Endothelial cell (in vitro differentiated cells): Measurements from ENCODE around the gene APBA2. TPM values are rescaled to one million over a fixed set of nuclear protein-coding genes. Genes with fewer than 3 reads are reported as not detected.
"Not testable (repeated sequence)": the region's sequence is repeated elsewhere in the genome, so short reads cannot be mapped to it uniquely, and the experiment has no call there.

Experiments used
- DNase-seq: peaks from one replicate; pipeline ENCODE4 v3.0.0; 2021; ENCODE audit warnings: low spot score
- H3K27ac Mint-ChIP-seq: one replicate; pipeline ENCODE4 v1.8.0; 2021; ENCODE audit warnings: mixed read lengths, inconsistent platforms; ENCODE audit not compliant: unreplicated experiment
- H3K27me3 Mint-ChIP-seq: one replicate; pipeline ENCODE4 v1.8.0; 2021; ENCODE audit warnings: mild to moderate bottlenecking, moderate library complexity, mixed read lengths, inconsistent platforms; ENCODE audit not compliant: unreplicated experiment
- H3K36me3 Mint-ChIP-seq: one replicate; pipeline ENCODE4 v1.8.0; 2021; ENCODE audit warnings: mild to moderate bottlenecking, low read depth, mixed read lengths, inconsistent platforms; ENCODE audit not compliant: unreplicated experiment
- H3K4me1 Mint-ChIP-seq: one replicate; pipeline ENCODE4 v1.8.0; 2021; ENCODE audit warnings: mild to moderate bottlenecking, mixed read lengths, inconsistent platforms; ENCODE audit not compliant: unreplicated experiment
- H3K4me3 Mint-ChIP-seq: one replicate; pipeline ENCODE4 v1.8.0; 2021; ENCODE audit warnings: mild to moderate bottlenecking, mixed read lengths, inconsistent platforms; ENCODE audit not compliant: unreplicated experiment
- H3K9me3 Mint-ChIP-seq: one replicate; pipeline ENCODE4 v1.8.0; 2021; ENCODE audit warnings: mixed read lengths, inconsistent platforms; ENCODE audit not compliant: unreplicated experiment
- long read RNA-seq: library from polyadenylated mRNA; unstranded; transcript quantifications from one replicate; pipeline ENCODE4 v2.0.0, GENCODE V29; 2020; ENCODE audit not compliant: unreplicated experiment
- total RNA-seq: library from RNA; stranded (reverse); fragmentation: NEBNext Ultra II Directional; extraction: Animal tissue kit (Norgen Biotek cat#: 25700); gene quantifications from one replicate; pipeline ENCODE4 v1.2.1, GENCODE V29; 2021; ENCODE audit not compliant: unreplicated experiment
- TF ChIP-seq, protein P1 (sequence below): fragments of 200-600 bp; sonication (generic); IDR thresholded peaks from one replicate; pipeline ENCODE4 v1.5.0; 2021; ENCODE audit warnings: antibody characterized with exemption; ENCODE audit not compliant: unreplicated experiment

APBA2 gene
- 33.1 TPM for total RNA-seq
- long read RNA-seq, partial matches to known transcripts, result 3 of 19 reads
- long read RNA-seq, other reads (novel, unspliced or antisense), result 15 of 19 reads

- peaks cover 5% of the 10 kb centered on the region for H3K36me3 Mint-ChIP-seq
- peak; percentile 51 for DNase-seq
- H3K4me3 Mint-ChIP-seq, result peak within 1 kb of the TSS; percentile 90
- H3K27ac Mint-ChIP-seq, result no peak within 1 kb of the TSS
- H3K27me3 Mint-ChIP-seq, result peaks cover 11% of the 10 kb centered on the region
- peaks cover 20% of the 10 kb centered on the region for H3K4me1 Mint-ChIP-seq
- TF ChIP-seq, protein P1, sequence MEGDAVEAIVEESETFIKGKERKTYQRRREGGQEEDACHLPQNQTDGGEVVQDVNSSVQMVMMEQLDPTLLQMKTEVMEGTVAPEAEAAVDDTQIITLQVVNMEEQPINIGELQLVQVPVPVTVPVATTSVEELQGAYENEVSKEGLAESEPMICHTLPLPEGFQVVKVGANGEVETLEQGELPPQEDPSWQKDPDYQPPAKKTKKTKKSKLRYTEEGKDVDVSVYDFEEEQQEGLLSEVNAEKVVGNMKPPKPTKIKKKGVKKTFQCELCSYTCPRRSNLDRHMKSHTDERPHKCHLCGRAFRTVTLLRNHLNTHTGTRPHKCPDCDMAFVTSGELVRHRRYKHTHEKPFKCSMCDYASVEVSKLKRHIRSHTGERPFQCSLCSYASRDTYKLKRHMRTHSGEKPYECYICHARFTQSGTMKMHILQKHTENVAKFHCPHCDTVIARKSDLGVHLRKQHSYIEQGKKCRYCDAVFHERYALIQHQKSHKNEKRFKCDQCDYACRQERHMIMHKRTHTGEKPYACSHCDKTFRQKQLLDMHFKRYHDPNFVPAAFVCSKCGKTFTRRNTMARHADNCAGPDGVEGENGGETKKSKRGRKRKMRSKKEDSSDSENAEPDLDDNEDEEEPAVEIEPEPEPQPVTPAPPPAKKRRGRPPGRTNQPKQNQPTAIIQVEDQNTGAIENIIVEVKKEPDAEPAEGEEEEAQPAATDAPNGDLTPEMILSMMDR, result no peak
- no peaks in the 10 kb centered on the region for H3K9me3 Mint-ChIP-seq
Observed at GRCh38 chr15:28885630-28886430, at the start of gene APBA2. Gene APBA2, plus strand, starts transcription at chr15:28885974. Its CDS starts 167,911 bp downstream, at chr15:29053885.

- not testable (repeated sequence) for DNase-seq, H3K4me3 Mint-ChIP-seq, H3K9me3 Mint-ChIP-seq, H3K27ac Mint-ChIP-seq, H3K4me1 Mint-ChIP-seq, H3K27me3 Mint-ChIP-seq
- H3K36me3 Mint-ChIP-seq, result peaks cover 18% of the 10 kb centered on the region
Observed at GRCh38 chr15:28840285-28840684, 45.5 kb upstream of the APBA2 start.

GRCh38 chr15:28842210-28842609, 43.6 kb upstream of the APBA2 start:
- H3K27me3 Mint-ChIP-seq, H3K9me3 Mint-ChIP-seq, H3K4me3 Mint-ChIP-seq, DNase-seq, H3K4me1 Mint-ChIP-seq, H3K27ac Mint-ChIP-seq: not testable (repeated sequence)
- peaks cover 22% of the 10 kb centered on the region for H3K36me3 Mint-ChIP-seq

- H3K27ac Mint-ChIP-seq, H3K4me3 Mint-ChIP-seq, DNase-seq, H3K27me3 Mint-ChIP-seq, H3K4me1 Mint-ChIP-seq, H3K9me3 Mint-ChIP-seq: not testable (repeated sequence)
- H3K36me3 Mint-ChIP-seq, result peaks cover 17% of the 10 kb centered on the region
Observed at GRCh38 chr15:28843520-28843919, 42.3 kb upstream of the APBA2 start.

GRCh38 chr15:28844147-28844546, 41.6 kb upstream of the APBA2 start:
- H3K36me3 Mint-ChIP-seq, result peaks cover 23% of the 10 kb centered on the region
- H3K4me1 Mint-ChIP-seq, H3K27ac Mint-ChIP-seq, H3K4me3 Mint-ChIP-seq, H3K9me3 Mint-ChIP-seq, DNase-seq, H3K27me3 Mint-ChIP-seq: not testable (repeated sequence)

DNA sequence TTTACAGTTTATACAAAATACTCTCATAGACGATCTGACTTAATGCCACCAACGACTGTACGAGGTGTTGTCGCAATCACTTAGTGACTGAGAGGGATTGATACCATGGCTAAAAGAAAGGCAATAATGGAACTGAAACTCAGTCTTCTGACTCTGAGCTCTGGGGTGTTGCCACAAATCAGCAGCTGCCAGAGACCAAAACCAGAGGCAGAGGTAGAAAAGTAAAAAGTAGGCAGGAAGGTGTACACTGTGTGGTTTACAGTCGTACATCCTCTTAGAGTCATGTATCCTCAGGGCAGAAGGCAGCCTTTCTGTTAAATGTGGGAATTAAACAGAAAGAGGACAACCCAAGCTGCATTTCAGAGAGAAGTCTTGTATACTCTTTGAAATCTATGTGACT, 38.5 kb upstream of the APBA2 start:
- not testable (repeated sequence) for H3K4me1 Mint-ChIP-seq, H3K4me3 Mint-ChIP-seq, H3K27me3 Mint-ChIP-seq, H3K9me3 Mint-ChIP-seq, H3K27ac Mint-ChIP-seq, DNase-seq
- peaks cover 20% of the 10 kb centered on the region for H3K36me3 Mint-ChIP-seq

DNA sequence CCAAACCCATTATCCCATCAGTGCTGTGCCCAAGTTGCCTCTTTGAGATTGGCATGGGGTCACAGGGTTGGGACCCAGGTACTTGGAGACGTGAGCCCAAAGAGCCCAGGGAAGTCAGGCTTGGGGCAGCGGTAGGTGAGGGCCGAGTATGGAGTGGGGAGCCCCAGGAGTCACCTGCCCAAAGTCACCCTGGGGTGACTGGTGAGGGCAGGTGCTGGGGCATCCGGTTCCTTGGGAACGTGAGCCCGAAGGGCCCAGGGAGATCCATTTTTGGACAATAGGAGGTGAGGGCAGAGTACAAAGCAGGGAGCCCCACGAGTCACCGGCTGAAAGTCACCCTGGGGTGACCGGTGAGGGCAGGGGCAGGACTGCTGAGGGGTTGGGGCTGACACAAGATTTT, 37.8 kb upstream of the APBA2 start:
- not testable (repeated sequence) for DNase-seq, H3K4me1 Mint-ChIP-seq, H3K27ac Mint-ChIP-seq, H3K27me3 Mint-ChIP-seq, H3K9me3 Mint-ChIP-seq
- Mint-ChIP-seq H3K4me3 (peak overlapping the region; percentile 28), H3K36me3 (peaks cover 20% of the 10 kb centered on the region)

DNA sequence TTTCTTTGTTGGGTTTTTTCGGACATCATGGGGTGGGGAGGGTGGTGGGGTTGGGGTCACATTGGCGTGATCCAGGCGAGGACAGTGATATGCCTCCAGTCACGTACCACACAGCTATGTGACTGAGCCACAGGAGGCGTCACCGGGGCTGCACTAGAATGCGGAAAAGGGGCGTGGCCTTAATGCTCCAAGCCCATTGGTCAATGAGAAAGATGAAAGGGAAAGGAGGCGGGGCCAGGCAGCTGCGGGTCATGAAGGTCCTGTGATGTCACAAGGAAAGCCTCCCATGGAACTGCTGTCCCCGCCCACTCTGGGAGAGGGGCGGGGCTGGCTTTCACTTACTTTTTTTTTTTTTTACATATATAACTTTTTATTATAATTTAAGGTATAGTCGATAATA, 37.3 kb upstream of the APBA2 start, which contains the start of gene GOLGA6L7:
Gene GOLGA6L7, minus strand, starts transcription at position 124 of the 400 bp plus-strand sequence. Its CDS starts 95 bp downstream, at position 29.
- H3K4me3 Mint-ChIP-seq, result peak within 1 kb of the TSS; percentile 78
- H3K4me1 Mint-ChIP-seq, H3K27me3 Mint-ChIP-seq, DNase-seq, H3K27ac Mint-ChIP-seq, H3K9me3 Mint-ChIP-seq: not testable (repeated sequence)
- peaks cover 16% of the 10 kb centered on the region for H3K36me3 Mint-ChIP-seq

- DNase-seq, H3K4me1 Mint-ChIP-seq, H3K4me3 Mint-ChIP-seq, H3K27me3 Mint-ChIP-seq, H3K27ac Mint-ChIP-seq, H3K9me3 Mint-ChIP-seq: not testable (repeated sequence)
- peaks cover 13% of the 10 kb centered on the region for H3K36me3 Mint-ChIP-seq
Observed at GRCh38 chr15:28849271-28849670, 36.5 kb upstream of the APBA2 start.

DNA sequence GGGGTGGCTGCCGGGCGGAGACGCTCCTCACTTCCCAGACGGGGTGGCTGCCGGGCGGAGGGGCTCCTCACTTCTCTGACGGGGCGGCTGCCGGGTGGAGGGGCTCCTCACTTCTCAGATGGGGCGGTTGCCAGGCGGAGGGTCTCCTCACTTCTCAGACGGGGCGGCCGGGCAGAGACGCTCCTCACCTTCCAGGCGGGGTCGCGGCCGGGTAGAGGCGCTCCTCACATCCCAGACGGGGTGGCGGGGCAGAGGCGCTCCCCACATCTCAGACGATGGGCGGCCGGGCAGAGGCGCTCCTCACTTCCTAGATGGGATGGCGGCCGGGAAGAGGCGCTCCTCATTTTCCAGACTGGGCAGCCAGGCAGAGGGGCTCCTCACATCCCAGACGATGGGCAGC, 36.0 kb upstream of the APBA2 start:
- peaks cover 13% of the 10 kb centered on the region for H3K36me3 Mint-ChIP-seq
- H3K4me3 Mint-ChIP-seq, H3K9me3 Mint-ChIP-seq, DNase-seq, H3K4me1 Mint-ChIP-seq, H3K27ac Mint-ChIP-seq, H3K27me3 Mint-ChIP-seq: not testable (repeated sequence)

DNA sequence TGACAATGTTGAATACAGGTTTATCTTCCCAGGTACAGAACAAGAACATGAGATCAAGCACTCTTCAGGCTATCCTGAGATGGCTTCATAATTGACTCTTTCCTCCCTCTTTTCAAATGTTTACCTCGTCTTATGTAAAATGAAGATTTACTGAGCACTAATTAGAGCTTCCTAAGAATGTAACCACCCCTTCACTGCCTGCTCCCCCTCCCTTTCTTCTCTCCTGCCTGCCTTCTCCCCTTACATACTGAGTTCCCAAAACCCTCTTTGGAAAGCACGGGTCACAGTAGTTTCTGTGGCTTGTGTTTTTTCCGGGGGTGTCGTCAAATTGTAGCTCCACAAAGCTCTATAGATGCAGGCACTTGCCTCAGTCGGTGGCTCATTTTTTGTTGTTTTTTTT, 32.1 kb upstream of the APBA2 start:
- not testable (repeated sequence) for H3K9me3 Mint-ChIP-seq, DNase-seq, H3K27me3 Mint-ChIP-seq, H3K27ac Mint-ChIP-seq, H3K4me1 Mint-ChIP-seq, H3K4me3 Mint-ChIP-seq
- peaks cover 12% of the 10 kb centered on the region for H3K36me3 Mint-ChIP-seq
